HEK293 (cell line): ENCODE data around the gene ARL4A.

ENCODE experiments used
- CTCF ChIA-PET: fragments of 350-600 bp; formaldehyde crosslinking; extraction: SDS; loops from one replicate; lab custom pipeline; 2021; ENCODE audit warnings: antibody characterized with exemption; lab: Yijun Ruan, JAX
- POLR2A ChIA-PET: fragments of 300-600 bp; formaldehyde crosslinking; extraction: SDS; loops from one replicate; lab custom pipeline; 2020; ENCODE audit warnings: antibody characterized with exemption, inconsistent platforms; lab: Yijun Ruan, JAX
- H3K27ac ChIP-seq: fragments of 200-500 bp; sonication (Bioruptor generic); 2 replicates; pipeline ENCODE4 v1.5.1; 2014; ENCODE audit warnings: low read depth, low read length, control low read depth, inconsistent platforms; ENCODE audit errors: extremely low read depth
- H3K36me3 ChIP-seq, 2 experiments: fragments of 200-500 bp in 1 of 2; sonication (Bioruptor generic) in 1 of 2; 1 replicate in 1 of 2; 2 replicates in 1 of 2; pipeline ENCODE4 v1.5.1; 2014 to 2017; ENCODE audit warnings: inconsistent platforms in 2 of 2, low read length in 2 of 2; ENCODE audit not compliant: control insufficient read depth in 2 of 2, insufficient read depth in 1 of 2
- H3K4me1 ChIP-seq: fragments of 200-500 bp; sonication (Bioruptor generic); 2 replicates; pipeline ENCODE4 v1.5.1; 2014; ENCODE audit warnings: mild to moderate bottlenecking, low read length, inconsistent platforms; ENCODE audit not compliant: control insufficient read depth, insufficient read depth
- H3K4me3 ChIP-seq: 2 replicates; pipeline ENCODE4 v1.5.1; 2011; ENCODE audit warnings: low read depth, mild to moderate bottlenecking, control low read depth, low read length, moderate library complexity
- H3K9me3 ChIP-seq: fragments of 200-500 bp; sonication (Bioruptor generic); 2 replicates; pipeline ENCODE4 v1.5.1; 2014; ENCODE audit warnings: low read depth, low read length, inconsistent platforms; ENCODE audit not compliant: control insufficient read depth, insufficient read depth
- GLI2 ChIP-seq: fragments of 450-650 bp; formaldehyde crosslinking; IDR thresholded peaks from 2 replicates; pipeline ENCODE4; 2017; ENCODE audit warnings: missing biosample characterization, missing genetic modification characterization, low read depth, borderline replicate concordance
- KLF1 ChIP-seq: fragments of 450-650 bp; formaldehyde crosslinking; IDR thresholded peaks from 2 replicates; pipeline ENCODE4 v1.5.1; 2016; ENCODE audit warnings: missing biosample characterization, missing genetic modification characterization
- RBAK ChIP-seq: fragments of 450-650 bp; formaldehyde crosslinking; IDR thresholded peaks from 2 replicates; pipeline ENCODE4 v1.5.1; 2016; ENCODE audit warnings: missing biosample characterization, missing genetic modification characterization
- SETDB1 ChIP-seq: IDR thresholded peaks from one replicate; pipeline ENCODE4 v1.6.1; 2017; ENCODE audit warnings: mild to moderate bottlenecking, low read length, moderate library complexity, mixed read lengths; ENCODE audit not compliant: insufficient read length
- SP3 ChIP-seq: fragments of 450-650 bp; formaldehyde crosslinking; IDR thresholded peaks from 2 replicates; pipeline ENCODE4 v1.5.1; 2016; ENCODE audit warnings: missing biosample characterization, missing genetic modification characterization
- YY2 ChIP-seq: fragments of 450-650 bp; formaldehyde crosslinking; IDR thresholded peaks from 2 replicates; pipeline ENCODE4 v1.5.1; 2016; ENCODE audit warnings: missing biosample characterization, missing genetic modification characterization
- ZBTB17 ChIP-seq: fragments of 450-650 bp; formaldehyde crosslinking; IDR thresholded peaks from 2 replicates; pipeline ENCODE4 v1.5.1; 2016; ENCODE audit warnings: missing biosample characterization, missing genetic modification characterization
- ZEB2 ChIP-seq: fragments of 450-650 bp; formaldehyde crosslinking; IDR thresholded peaks from 2 replicates; pipeline ENCODE4 v1.5.1; 2016; ENCODE audit warnings: missing biosample characterization, missing genetic modification characterization
- ZNF114 ChIP-seq: fragments of 450-650 bp; formaldehyde crosslinking; IDR thresholded peaks from 2 replicates; pipeline ENCODE4 v1.5.0; 2017; ENCODE audit warnings: missing biosample characterization, missing genetic modification characterization
- ZNF132 ChIP-seq: fragments of 450-650 bp; formaldehyde crosslinking; IDR thresholded peaks from 2 replicates; pipeline ENCODE4 v1.5.1; 2017; ENCODE audit warnings: missing biosample characterization, missing genetic modification characterization, borderline replicate concordance
- ZNF214 ChIP-seq: fragments of 450-650 bp; formaldehyde crosslinking; IDR thresholded peaks from 2 replicates; pipeline ENCODE4 v1.5.1; 2017; ENCODE audit warnings: missing biosample characterization, mild to moderate bottlenecking, missing genetic modification characterization, borderline replicate concordance
- ZNF26 ChIP-seq: fragments of 450-650 bp; formaldehyde crosslinking; IDR thresholded peaks from 2 replicates; pipeline ENCODE4 v1.5.1; 2016; ENCODE audit warnings: missing biosample characterization, missing genetic modification characterization
- ZNF266 ChIP-seq: fragments of 450-650 bp; formaldehyde crosslinking; IDR thresholded peaks from 2 replicates; pipeline ENCODE4 v1.5.1; 2016; ENCODE audit warnings: missing biosample characterization, missing genetic modification characterization, low read depth
- ZNF311 ChIP-seq: fragments of 450-650 bp; formaldehyde crosslinking; IDR thresholded peaks from 2 replicates; pipeline ENCODE4 v1.5.1; 2017; ENCODE audit warnings: missing biosample characterization, missing genetic modification characterization, borderline replicate concordance
- ZNF350 ChIP-seq: fragments of 450-650 bp; formaldehyde crosslinking; IDR thresholded peaks from 2 replicates; pipeline ENCODE4 v1.5.0; 2017; ENCODE audit warnings: missing biosample characterization, mild to moderate bottlenecking, missing genetic modification characterization
- ZNF398 ChIP-seq: fragments of 450-650 bp; formaldehyde crosslinking; IDR thresholded peaks from 2 replicates; pipeline ENCODE4 v1.5.1; 2017; ENCODE audit warnings: missing biosample characterization, missing genetic modification characterization
- ZNF473 ChIP-seq: fragments of 450-650 bp; formaldehyde crosslinking; IDR thresholded peaks from 2 replicates; pipeline ENCODE4 v1.5.1; 2017; ENCODE audit warnings: missing biosample characterization, missing genetic modification characterization
- ZNF488 ChIP-seq: fragments of 450-650 bp; formaldehyde crosslinking; IDR thresholded peaks from 2 replicates; pipeline ENCODE4 v1.5.1; 2016; ENCODE audit warnings: missing biosample characterization, missing genetic modification characterization
- ZNF510 ChIP-seq: fragments of 450-650 bp; formaldehyde crosslinking; IDR thresholded peaks from 2 replicates; pipeline ENCODE4 v1.5.1; 2018; ENCODE audit warnings: mild to moderate bottlenecking, missing genetic modification characterization, missing biosample characterization; ENCODE audit not compliant: insufficient replicate concordance
- ZNF585B ChIP-seq: fragments of 450-650 bp; formaldehyde crosslinking; IDR thresholded peaks from 2 replicates; pipeline ENCODE4 v1.5.1; 2016; ENCODE audit warnings: missing biosample characterization, missing genetic modification characterization
- ZNF596 ChIP-seq: fragments of 450-650 bp; IDR thresholded peaks from 2 replicates; pipeline ENCODE4 v1.5.0; 2018; ENCODE audit warnings: missing biosample characterization, mild to moderate bottlenecking, missing genetic modification characterization, moderate library complexity
- ZNF610 ChIP-seq: fragments of 450-650 bp; formaldehyde crosslinking; IDR thresholded peaks from 2 replicates; pipeline ENCODE4 v1.5.1; 2016; ENCODE audit warnings: missing biosample characterization, missing genetic modification characterization, borderline replicate concordance
- ZNF621 ChIP-seq: fragments of 450-650 bp; formaldehyde crosslinking; IDR thresholded peaks from 2 replicates; pipeline ENCODE4 v1.5.1; 2017; ENCODE audit warnings: missing biosample characterization, missing genetic modification characterization
- ZNF624 ChIP-seq: fragments of 450-650 bp; formaldehyde crosslinking; IDR thresholded peaks from 2 replicates; pipeline ENCODE4 v1.5.1; 2017; ENCODE audit warnings: missing biosample characterization, missing genetic modification characterization
- ZNF654 ChIP-seq: fragments of 450-650 bp; formaldehyde crosslinking; IDR thresholded peaks from 2 replicates; pipeline ENCODE4 v1.5.1; 2016; ENCODE audit warnings: low read depth, missing biosample characterization, missing genetic modification characterization
- ZNF701 ChIP-seq: fragments of 450-650 bp; formaldehyde crosslinking; IDR thresholded peaks from 2 replicates; pipeline ENCODE4 v1.5.1; 2016; ENCODE audit warnings: missing biosample characterization, missing genetic modification characterization
- ZSCAN16 ChIP-seq: fragments of 450-650 bp; formaldehyde crosslinking; IDR thresholded peaks from 2 replicates; pipeline ENCODE4 v1.5.1; 2016; ENCODE audit warnings: missing biosample characterization, missing genetic modification characterization
- TF ChIP-seq, protein P1 (sequence below): fragments of 450-650 bp; formaldehyde crosslinking; conservative IDR thresholded peaks from 2 replicates; pipeline ENCODE4 v1.5.1; 2016; ENCODE audit warnings: low read depth, missing biosample characterization, missing genetic modification characterization

Gene ARL4A

GRCh38 chr7:12699299-12699698 is 11.9 kb downstream of the ARL4A start (continued):
- TF ChIP-seq RBAK (tag by site-specific recombination) (no peak), ZNF488 (tag by site-specific recombination) (no peak), ZNF473 (tag by site-specific recombination) (no peak)

DNA sequence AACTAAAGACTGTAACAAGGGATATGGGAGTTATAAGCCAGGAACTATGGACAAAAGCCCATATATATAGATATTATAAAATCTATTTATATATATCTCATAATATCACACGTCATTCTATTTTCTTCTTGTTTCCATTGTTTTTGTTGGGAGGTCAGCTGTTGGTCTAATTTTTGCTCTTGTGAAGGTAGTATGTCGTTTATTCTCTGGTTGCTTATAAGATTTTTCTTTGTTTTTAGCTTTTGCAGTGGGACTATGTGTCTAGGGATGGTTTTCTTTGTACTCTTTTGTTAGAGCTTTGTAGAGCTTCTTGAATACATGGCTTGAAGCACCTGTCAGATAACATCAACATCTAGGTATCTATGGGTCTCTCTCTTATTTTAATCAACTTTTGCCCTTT is 14.0 kb downstream of the ARL4A start:
- ChIA-PET CTCF (interaction anchor here (0.6 to 0.8 kb wide), 2 partner anchors 15 to 66 kb away, joined by 3 read pairs; no protein-coding TSS in a partner anchor), POLR2A (no interaction called here)
- Histone ChIP-seq H3K4me3 (no peak overlapping the region), H3K27ac (no peak overlapping the region), H3K36me3 (no peaks in the 10 kb centered on the region), H3K9me3 (no peaks in the 10 kb centered on the region)
- TF ChIP-seq ZNF26: no peak
- TF ChIP-seq ZNF132: no peak
- TF ChIP-seq GLI2 (tag by site-specific recombination): no peak
- no peak for TF ChIP-seq ZNF473 (tag by site-specific recombination)
- peak; percentile 37 for TF ChIP-seq SETDB1
- no peak for TF ChIP-seq YY2 (tag by site-specific recombination)
- TF ChIP-seq ZNF114 (tag by site-specific recombination): no peak
- peak; percentile 50 for TF ChIP-seq ZNF510 (tag by site-specific recombination)
- no peak for TF ChIP-seq ZSCAN16 (tag by site-specific recombination)
- no peak for TF ChIP-seq ZNF621
- no peak for TF ChIP-seq ZNF266 (tag by site-specific recombination)
- no peak for TF ChIP-seq RBAK (tag by site-specific recombination)
- no peak for TF ChIP-seq ZNF596 (tag by site-specific recombination)
- no peak for TF ChIP-seq ZNF398 (tag by site-specific recombination)
- no peak for TF ChIP-seq ZNF624 (tag by site-specific recombination)
- 0 out of 2 replicates have a peak, but pooled peaks have one; percentile 35 for TF ChIP-seq ZNF610 (tag by site-specific recombination)
- no peak for TF ChIP-seq SP3 (tag by site-specific recombination)
- TF ChIP-seq ZNF214 (tag by site-specific recombination): no peak
- TF ChIP-seq, all 188 proteins: peak for 3
- no peaks in the 10 kb centered on the region for H3K4me1 ChIP-seq

- Histone ChIP-seq H3K4me1 (no peaks in the 10 kb centered on the region), H3K9me3 (no peaks in the 10 kb centered on the region), H3K36me3 (no peaks in the 10 kb centered on the region), H3K4me3 (no peak overlapping the region), H3K27ac (no peak overlapping the region)
- CTCF ChIA-PET: interaction anchor here (0.7 kb wide), 1 partner anchor 23 kb away, joined by 3 read pairs; no protein-coding TSS in a partner anchor
- POLR2A ChIA-PET: no interaction called here
- TF ChIP-seq, protein P1, sequence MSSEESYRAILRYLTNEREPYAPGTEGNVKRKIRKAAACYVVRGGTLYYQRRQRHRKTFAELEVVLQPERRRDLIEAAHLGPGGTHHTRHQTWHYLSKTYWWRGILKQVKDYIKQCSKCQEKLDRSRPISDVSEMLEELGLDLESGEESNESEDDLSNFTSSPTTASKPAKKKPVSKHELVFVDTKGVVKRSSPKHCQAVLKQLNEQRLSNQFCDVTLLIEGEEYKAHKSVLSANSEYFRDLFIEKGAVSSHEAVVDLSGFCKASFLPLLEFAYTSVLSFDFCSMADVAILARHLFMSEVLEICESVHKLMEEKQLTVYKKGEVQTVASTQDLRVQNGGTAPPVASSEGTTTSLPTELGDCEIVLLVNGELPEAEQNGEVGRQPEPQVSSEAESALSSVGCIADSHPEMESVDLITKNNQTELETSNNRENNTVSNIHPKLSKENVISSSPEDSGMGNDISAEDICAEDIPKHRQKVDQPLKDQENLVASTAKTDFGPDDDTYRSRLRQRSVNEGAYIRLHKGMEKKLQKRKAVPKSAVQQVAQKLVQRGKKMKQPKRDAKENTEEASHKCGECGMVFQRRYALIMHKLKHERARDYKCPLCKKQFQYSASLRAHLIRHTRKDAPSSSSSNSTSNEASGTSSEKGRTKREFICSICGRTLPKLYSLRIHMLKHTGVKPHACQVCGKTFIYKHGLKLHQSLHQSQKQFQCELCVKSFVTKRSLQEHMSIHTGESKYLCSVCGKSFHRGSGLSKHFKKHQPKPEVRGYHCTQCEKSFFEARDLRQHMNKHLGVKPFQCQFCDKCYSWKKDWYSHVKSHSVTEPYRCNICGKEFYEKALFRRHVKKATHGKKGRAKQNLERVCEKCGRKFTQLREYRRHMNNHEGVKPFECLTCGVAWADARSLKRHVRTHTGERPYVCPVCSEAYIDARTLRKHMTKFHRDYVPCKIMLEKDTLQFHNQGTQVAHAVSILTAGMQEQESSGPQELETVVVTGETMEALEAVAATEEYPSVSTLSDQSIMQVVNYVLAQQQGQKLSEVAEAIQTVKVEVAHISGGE (tag by site-specific recombination): no peak
- TF ChIP-seq ZNF350 (tag by site-specific recombination) (no peak), ZNF585B (tag by site-specific recombination) (no peak), ZNF654 (tag by site-specific recombination) (no peak), KLF1 (tag by site-specific recombination) (no peak), ZEB2 (no peak), ZNF701 (no peak), ZNF311 (no peak), ZBTB17 (tag by site-specific recombination) (no peak)
These were observed 16.4 kb downstream of the ARL4A start for GRCh38 chr7:12703881-12704280.
